Neural progenitor cell (in vitro differentiated cells): ENCODE results near the gene TREX2.

Experiments
- CTCF ChIP-seq: fragments of 200-600 bp; sonication (generic); IDR thresholded peaks from 2 replicates; pipeline ENCODE4 v1.5.1; 2017; ENCODE audit warnings: antibody characterized with exemption, mild to moderate bottlenecking
- EZH2phosphoT487 ChIP-seq: fragments of 200-600 bp; sonication (generic); IDR thresholded peaks from 2 replicates; pipeline ENCODE4 v1.6.1; 2017; ENCODE audit warnings: antibody characterized with exemption

DNA sequence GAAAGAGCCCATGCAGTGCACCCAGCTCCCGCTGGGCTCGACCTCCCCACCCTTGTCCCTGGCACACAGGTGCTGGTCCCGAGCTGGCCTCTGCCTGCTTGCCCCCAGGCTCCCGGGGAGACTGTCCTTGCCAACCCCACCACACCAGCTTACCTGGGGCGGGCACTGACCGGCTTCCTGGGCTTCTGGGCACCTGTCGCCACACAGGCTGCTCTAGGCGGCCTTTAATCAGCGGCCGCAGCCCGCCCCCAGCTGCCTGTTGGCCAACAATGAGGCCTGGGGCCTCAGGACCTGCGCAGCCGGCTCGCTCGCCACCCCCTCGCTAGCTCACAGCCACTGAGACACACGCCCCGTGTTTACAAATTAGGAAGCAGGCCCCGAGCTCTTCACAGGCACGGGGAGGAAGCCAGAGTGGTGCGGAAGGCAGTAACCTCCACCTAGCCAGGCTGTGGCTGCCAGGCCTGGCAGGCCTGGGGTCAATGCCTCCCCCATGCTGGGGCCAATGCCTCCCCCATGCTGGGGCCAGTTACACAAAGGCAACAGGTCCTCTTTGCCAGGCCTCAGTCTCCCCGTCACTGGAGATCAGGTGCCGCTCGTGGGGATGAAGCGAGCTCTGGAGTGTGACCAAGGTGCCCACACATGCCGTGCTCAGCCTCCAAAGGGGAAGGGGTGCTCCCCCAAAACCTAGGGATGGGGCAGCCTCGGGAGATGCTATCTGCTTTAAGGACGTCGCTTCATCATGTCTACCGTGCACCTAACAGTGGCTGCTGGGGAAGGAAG lies at the start of gene TREX2:
- TF ChIP-seq CTCF (no peak), EZH2phosphoT487 (no peak)
